Urothelium cell line (cell line): Measurements from ENCODE around the gene KCNMA1.

Source experiments
- DNase-seq: peaks from one replicate; pipeline ENCODE4 v3.0.0; 2011; ENCODE audit warnings: low spot score, mixed read lengths
- FAIRE-seq: peaks from 2 replicates; lab custom pipeline; 2011; peaks lifted over from hg19 to GRCh38; lab: Jason Lieb, UNC

Gene KCNMA1

GRCh38 chr10:76962851-76963250, 674.8 kb downstream of the KCNMA1 start:
- no peak for DNase-seq
- FAIRE-seq = no peak

GRCh38 chr10:76961841-76962240, 675.8 kb downstream of the KCNMA1 start:
- FAIRE-seq (no peak), DNase-seq (no peak)

- FAIRE-seq = no peak
- DNase-seq = no peak
These were observed 678.5 kb downstream of the KCNMA1 start for GRCh38 chr10:76959111-76959510.

DNA sequence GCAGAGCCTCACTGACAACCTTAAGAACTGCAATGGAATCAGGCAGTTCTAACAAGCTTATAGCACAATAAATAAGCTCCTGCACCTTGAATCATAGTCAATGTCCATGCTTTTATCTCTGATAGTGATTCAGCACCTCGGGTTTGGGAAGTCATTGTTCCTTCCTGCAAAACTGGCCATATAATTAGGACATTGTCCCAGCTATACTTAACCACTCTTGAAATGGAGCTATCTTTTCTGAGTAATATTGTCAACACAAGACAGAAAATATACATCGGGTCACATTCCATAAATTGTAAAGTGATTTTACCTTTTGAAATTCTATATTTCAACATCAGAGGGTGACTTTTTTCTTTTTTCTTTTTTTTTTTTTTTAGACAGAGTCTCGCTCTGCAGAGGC, 682.8 kb downstream of the KCNMA1 start:
- FAIRE-seq (no peak), DNase-seq (no peak)

DNA sequence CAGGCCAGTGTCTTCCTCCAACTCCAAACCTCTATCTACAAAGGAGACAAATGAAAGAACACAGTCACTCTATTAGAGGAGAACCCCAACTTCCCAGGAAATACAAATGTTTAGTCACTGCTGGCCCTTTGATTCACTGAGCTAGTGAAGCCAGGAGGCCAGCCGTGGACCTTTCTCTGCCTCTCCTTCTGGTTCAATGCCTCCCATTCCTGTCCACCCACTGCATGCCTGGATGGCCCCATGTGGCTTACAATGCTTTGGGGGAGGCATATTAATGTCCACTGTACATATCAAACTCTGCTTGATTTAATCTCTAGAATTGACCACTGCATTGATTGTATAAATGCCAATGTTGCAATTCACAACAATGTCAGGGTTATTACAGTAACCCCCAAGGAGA, 687.3 kb downstream of the KCNMA1 start:
- DNase-seq (no peak), FAIRE-seq (no peak)

DNA sequence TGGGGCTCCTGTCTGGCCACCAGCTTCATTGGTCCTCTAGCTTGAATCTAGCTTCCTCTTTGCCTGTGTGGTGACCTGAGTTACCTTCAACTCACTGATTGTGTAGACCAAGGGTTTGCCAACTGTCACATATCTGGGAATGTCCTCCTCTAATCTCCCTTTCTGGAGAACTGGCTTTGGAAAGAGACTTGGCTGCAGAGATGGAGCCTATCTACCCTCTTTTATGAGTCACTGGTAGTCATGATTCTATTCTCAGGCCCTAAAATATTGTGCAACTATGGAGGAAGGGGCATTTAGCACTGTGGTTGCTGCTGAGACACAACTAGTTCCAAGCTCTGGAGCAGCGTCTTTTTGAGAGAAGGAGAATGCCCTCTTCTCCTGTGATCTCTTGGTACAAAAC, 691.3 kb downstream of the KCNMA1 start:
- FAIRE-seq = no peak
- no peak for DNase-seq

GRCh38 chr10:76945166-76945565, 692.4 kb downstream of the KCNMA1 start:
- DNase-seq (no peak), FAIRE-seq (no peak)

DNA sequence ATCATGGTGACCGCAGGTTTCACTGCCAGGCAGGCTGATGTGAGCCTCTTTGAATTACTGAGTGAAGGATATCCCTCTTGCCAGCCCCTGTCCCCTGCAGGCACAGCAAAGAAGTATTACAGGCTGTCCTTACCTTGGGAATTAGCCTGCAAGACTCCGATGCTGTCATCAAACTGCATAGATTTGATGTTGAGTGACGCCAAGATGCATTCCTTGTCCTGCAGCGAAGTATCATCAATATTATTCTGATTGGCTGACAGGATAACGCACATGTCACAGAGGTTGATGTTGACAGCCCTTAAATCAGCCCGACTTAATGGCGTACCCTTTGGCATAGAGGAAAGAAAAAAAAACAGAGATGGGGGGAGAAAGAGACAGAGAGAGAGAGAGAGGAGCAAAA, 693.0 kb downstream of the KCNMA1 start:
- no peak for DNase-seq
- peak; percentile 44 for FAIRE-seq

GRCh38 chr10:76942628-76943416, 694.8 kb downstream of the KCNMA1 start:
- FAIRE-seq (no peak), DNase-seq (no peak)

DNA sequence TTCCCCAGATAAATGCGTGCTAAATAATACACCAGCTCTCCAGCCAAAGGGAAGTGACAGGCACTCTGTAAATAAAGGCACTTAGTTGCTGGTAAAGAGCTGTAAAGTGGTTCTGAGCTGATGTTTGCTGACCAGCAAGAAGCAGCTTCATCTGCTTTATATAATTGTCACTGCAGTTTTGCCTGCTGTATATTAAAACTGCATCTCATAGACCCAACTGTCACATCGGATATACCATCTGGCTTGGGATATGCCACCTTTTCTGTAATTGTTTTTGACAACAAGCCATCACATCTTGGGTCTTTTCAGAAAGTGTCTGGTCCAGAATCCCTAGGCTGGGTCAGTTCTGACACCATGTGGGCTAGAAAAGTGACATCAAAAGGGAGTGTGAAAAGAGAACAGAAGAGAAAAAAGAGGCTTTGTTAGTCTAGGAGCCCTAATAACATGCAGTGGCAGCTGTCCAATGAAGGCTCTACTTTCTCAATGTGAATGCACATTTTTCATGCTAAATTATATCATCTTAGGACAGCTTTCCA, 697.6 kb downstream of the KCNMA1 start:
- DNase-seq = no peak
- no peak for FAIRE-seq

- no peak for FAIRE-seq
- no peak for DNase-seq
These were observed 700.4 kb downstream of the KCNMA1 start for GRCh38 chr10:76937181-76937600.

- DNase-seq = no peak
- no peak for FAIRE-seq
These were observed 701.5 kb downstream of the KCNMA1 start for GRCh38 chr10:76935941-76936613.

- FAIRE-seq = no peak
- no peak for DNase-seq
These were observed 709.0 kb downstream of the KCNMA1 start for GRCh38 chr10:76928565-76928964.

DNA sequence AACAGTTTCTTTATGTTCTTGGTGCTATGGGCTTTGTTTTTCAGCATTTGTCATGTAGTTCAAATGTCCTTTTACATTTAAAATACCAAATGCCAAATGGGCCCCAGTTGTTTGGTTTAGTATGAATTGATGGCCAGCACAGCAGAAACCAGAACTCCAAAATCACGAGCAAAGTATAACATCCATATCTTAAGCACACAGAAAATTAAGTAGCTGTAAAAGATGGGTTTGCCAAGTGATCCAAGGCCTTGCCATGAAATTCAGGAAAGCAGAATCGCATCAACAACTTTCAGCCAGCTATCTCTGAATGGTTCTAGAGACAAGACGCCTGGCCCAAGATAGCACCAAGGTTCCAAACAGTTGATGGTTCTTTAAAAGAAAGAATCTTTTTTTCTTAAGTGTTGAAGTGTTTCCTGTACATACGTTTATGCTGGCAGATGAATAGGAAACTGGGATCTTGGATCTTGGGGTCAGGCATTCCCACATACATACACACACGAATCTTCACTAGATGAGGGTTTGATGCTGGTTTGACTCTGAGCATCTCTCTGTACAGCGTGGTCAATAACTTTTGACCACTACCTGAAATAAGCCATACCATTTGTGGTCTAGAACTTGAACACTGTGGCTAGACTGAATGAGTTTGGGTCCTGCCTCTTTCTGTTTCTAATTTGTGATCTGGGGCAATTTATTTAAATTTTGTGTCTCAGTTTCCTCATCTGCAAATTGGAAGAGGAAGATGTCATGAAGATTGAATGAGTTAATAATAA, 711.8 kb downstream of the KCNMA1 start:
- DNase-seq (no peak), FAIRE-seq (no peak)

GRCh38 chr10:76922666-76923065, 714.9 kb downstream of the KCNMA1 start:
- FAIRE-seq (peak; percentile 9), DNase-seq (no peak)

- DNase-seq (no peak), FAIRE-seq (no peak)
These were observed 716.1 kb downstream of the KCNMA1 start for GRCh38 chr10:76921383-76922010.

DNA sequence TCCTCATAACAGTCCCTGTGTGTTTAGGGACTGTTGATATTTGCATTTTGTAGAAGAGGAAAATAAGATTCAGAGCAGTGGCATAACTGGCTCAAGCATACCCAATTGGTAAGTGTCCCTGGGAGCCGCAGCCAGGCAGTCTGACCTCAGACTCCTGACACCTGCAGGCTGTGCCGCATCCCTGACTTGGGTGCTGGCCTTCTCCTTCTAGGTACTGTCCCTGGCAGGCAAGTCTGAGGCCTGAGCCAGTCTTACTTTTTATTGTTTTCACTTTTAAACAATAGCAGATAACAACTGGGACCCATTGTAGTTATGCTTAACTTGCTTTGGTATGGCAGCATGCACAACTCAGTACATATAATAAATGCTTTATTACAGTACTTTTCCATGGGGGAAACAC, 717.0 kb downstream of the KCNMA1 start:
- DNase-seq (no peak), FAIRE-seq (no peak)

GRCh38 chr10:76918106-76918505, 719.5 kb downstream of the KCNMA1 start:
- DNase-seq (no peak), FAIRE-seq (no peak)

DNA sequence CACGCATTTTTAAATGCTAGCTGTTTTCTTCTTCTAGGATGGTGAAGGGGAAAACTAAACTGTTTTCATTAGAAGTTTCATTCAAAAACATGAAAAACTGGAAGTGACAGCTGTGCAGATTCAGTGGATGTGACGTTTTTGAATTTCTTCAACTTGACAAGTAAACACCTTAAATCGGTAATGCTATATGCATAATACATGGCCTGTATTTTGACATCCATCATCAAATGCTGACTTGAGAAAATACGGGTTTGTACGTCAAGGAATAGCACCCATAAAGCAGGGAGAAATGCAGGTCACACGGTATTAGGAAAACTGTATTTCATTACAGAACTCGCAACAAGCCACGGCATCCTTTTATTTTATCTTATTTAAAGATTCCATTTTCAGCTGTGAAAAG, 720.5 kb downstream of the KCNMA1 start:
- no peak for FAIRE-seq
- no peak for DNase-seq

DNA sequence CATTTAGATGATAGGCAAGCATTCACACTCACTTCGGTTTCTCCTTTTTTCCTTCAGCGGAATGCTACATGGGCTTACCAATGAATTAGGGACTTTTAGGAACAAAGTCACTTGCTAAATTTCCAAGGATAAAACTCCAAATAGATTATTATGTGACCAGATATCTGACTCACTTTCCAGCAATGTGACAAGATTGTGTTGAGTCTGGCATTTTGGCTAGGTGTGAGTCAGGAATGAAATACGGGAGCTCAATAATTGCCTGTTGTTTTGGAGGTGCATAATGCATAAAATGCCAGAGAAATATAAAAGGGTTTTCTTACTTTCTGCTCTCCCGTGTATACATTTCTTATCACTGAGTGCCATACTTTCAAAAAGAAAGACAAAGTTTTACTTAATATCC, 721.1 kb downstream of the KCNMA1 start:
- peak; percentile 21 for DNase-seq
- no peak for FAIRE-seq

DNA sequence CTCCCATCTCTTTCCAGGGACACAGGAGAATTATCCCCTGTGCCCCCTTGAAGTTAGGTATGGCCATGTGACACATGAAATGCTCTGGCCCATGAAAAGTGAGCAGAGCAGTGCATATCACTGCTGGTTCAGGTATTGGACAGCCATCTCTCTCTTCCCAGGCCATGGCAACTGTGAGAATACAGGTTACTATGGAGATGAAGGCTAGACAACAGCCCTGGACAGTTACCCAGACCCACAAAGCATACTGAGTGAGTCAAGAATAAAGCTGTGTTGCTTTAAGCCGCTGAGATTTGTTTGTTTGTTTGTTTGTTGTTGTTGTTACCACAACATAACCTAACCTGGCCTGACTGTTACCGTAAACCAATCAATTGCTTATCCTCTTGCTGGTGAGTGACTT, 722.3 kb downstream of the KCNMA1 start:
- DNase-seq (no peak), FAIRE-seq (no peak)
